Stimulated activated CD4-positive, alpha-beta T cell treated with anti-CD3 and anti-CD28 coated beads, Interleukin-4, amount 100 ng/mL, for 48 hours (primary cell): ENCODE data around the gene SOX4.

Source experiments
- DNase-seq, 2 donors: peaks; one replicate each; pipeline ENCODE4 v3.0.0-alpha.2; 2020; ENCODE audit warnings: low read depth in 2 of 2

The SOX4 gene

GRCh38 chr6:21593927-21594415 is 420 bp downstream of the SOX4 start:
- DNase-seq = no peak

- DNase-seq = peak in 1 of 2 donors; percentile 28
Observed at GRCh38 chr6:21594416-21595281, 1.1 kb downstream of the SOX4 start.

GRCh38 chr6:21595285-21596144 is 2.0 kb downstream of the SOX4 start:
- DNase-seq = no peak

GRCh38 chr6:21596145-21596948 is 2.8 kb downstream of the SOX4 start:
- DNase-seq = no peak

GRCh38 chr6:21596949-21597682 is 3.6 kb downstream of the SOX4 start:
- no peak for DNase-seq

- no peak for DNase-seq
Observed at GRCh38 chr6:21597801-21598673, 4.5 kb downstream of the SOX4 start.

- no peak for DNase-seq
Observed at GRCh38 chr6:21598674-21599023, 5.1 kb downstream of the SOX4 start.

DNA sequence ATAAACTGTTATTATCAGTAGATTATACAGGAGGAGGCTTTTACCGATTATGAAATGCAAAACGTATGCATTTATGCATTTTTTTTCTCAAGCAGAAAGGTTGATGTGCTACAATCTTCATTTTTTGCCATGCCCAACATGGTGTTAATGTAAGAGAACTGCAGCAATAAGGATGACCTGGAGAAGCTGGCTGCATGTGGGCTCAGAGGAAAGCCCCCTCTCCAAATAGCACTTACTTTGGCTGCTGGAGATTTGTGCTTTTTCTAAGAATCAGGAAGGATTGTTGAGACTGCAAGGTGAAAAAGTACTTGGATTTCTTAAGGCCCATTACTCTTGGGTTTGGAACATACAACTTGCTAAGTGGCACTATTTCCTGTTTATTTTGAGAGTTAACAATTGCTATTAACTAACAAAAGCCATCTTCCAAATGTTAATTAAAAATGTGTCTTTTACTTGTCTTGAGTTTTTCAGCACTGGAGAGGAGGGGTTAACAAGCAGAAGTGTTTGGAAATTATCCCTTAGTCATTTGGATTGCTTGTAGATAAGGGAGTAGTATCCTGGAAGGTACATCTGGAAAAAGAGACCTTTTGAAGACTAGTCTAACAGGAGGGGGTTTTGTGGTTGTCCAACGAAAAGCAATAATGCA is 5.6 kb downstream of the SOX4 start:
- DNase-seq = no peak

DNA sequence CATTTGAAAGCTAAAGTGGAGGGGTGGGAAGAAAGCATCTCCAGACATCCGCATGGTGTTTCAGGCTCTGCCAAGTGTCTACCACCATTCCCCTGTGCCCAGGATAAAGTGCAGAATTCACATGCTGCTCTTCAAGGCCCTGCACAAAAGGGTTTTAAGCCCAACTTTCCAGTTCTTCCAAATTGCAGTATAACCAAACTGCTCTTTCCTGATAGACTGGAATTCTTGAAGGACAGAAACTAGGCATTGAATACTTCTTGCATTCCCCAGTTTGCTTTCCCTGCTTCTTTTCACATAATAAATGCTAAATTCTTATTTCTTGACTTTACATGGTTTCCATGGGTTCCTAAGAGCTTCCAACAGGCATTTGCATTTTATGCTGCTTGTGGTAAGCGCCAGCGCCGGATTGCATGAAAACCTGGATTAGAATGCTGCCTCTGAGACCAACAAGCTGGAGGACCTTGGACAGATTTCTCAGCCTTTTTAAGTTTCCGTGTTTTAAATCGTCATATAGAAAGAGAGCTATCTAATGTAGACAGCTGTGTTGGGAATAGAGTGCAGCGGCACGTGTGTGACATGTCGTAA is 7.9 kb downstream of the SOX4 start:
- DNase-seq = no peak

- no peak for DNase-seq
Observed at GRCh38 chr6:21601932-21602390, 8.4 kb downstream of the SOX4 start.

GRCh38 chr6:21603082-21603952 is 9.8 kb downstream of the SOX4 start:
- DNase-seq = no peak

GRCh38 chr6:21604081-21604480 is 10.5 kb downstream of the SOX4 start:
- no peak for DNase-seq

- no peak for DNase-seq
Observed at GRCh38 chr6:21605166-21605565, 11.6 kb downstream of the SOX4 start.

GRCh38 chr6:21608601-21609000 is 15.1 kb downstream of the SOX4 start:
- DNase-seq = no peak

GRCh38 chr6:21609881-21610329 is 16.4 kb downstream of the SOX4 start:
- no peak for DNase-seq

DNA sequence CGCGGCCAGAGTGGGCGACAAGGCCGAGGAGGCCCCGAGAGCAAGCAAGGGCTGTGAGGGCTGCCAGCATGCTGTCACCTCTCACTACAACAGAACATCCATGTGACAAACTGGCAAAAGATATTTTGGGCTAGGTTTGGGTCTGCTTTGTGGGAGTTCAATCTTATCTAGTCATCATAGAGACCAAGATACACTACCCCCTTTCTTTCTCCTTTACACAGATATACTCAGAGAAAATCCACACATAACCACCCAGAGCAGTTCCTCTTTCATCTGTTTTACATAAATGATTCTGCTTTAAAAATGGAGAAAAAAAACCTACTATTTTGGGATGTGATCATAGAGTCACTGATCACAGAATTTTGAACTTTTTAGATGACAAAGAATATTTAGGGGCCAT is 16.8 kb downstream of the SOX4 start:
- DNase-seq = no peak

DNA sequence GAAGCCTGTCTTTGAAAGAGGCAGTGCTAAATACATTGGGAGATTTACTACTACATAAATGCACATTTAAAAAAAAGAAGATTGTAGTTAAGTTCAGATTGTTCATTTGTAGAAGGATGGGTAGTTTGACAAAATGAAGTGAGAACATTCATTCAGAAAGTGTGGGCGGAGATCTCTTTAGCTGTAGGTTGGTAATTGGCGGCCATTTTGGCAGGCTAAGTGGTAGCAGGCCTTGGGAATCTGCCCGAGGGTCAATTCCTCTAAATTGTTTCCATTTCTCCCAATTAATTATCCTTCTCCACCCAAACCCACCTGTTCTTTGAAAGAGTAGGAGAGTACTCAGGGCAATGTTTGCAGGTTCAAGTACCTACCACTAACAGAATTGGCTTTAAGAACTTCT is 17.9 kb downstream of the SOX4 start:
- DNase-seq = no peak

DNA sequence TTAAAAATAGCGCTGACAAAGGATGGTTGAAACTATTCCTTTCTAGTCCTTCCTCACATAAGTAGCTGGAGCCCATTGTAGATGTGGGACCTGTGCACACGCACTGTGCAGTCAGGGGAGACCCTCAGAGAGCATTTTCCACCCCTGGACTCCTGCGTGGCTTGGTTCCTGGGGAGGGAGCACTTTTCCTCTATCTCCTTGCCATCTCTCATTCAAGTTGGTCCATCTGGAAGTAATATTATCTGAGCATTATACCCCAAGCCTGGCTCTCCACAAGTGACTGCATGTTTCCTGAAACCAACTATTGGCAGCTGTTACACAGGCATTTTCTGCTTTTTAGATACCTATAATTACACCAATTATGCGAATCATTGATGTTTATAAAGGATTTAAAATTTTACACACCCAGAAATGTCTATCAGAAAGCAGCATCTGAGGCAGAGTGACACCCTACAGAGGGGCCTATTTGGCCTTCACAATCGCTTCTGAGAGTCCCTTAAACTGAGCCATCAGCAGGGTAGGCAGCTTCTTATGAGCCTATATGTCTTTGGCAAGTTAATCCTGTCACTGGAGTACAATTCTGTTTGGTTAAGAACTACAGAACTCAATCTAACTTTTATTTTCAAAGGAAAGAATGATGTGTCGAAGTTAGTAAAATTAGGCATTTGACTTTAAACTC is 18.7 kb downstream of the SOX4 start:
- no peak for DNase-seq
